GM19468 (cell line): ENCODE data around the gene NUMA1.

Source experiments
- ATAC-seq: cut with Tn5 transposase; IDR thresholded peaks from one replicate; pipeline ENCODE4 v1.9.1; 2021; ENCODE audit warnings: mild to moderate bottlenecking, moderate library complexity, moderate number of reproducible peaks; ENCODE audit not compliant: unreplicated experiment; ENCODE audit errors: extremely low read depth

NUMA1 gene

DNA sequence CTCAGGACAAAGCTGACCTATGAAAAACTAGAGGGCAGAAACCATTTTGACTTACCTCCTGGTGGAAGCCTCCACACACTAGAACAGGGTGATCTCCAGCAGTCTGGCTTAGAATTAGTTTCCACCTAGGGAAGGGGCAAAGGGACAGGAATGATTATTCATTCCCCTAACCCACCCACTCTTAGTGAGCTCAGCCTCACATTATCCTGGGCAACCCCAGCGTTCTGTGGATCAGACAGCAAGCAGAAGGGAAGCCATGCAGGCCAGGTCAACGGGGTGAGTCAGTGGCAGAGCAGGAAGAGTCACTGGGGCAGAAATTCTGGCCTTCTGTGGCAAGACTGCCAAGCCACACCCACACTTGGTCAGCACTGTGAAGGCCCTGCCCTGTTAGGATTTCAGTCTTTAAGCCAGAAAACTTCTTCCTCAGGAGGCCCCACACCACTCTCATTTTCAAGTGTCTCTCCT lies 10.5 kb downstream of the NUMA1 start:
- ATAC-seq: no peak

DNA sequence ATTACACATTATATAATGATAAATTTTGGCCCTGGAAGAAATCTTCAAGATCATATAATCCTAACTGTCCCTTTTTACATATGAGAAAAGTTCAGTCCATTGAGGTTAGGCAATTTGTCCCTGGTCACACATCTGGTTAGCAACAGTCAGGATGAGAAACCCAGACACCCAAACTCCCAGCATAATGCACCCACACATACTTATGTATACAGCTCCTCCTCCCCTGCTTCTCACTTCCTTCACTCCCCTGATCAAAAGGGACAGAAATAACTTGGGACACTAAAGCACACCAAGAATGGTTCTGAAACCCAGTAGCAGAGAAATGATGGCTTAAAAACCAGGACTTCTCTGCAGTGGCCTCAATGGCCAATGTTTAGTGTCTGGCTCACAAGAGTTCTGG lies 11.1 kb downstream of the NUMA1 start:
- no peak for ATAC-seq

DNA sequence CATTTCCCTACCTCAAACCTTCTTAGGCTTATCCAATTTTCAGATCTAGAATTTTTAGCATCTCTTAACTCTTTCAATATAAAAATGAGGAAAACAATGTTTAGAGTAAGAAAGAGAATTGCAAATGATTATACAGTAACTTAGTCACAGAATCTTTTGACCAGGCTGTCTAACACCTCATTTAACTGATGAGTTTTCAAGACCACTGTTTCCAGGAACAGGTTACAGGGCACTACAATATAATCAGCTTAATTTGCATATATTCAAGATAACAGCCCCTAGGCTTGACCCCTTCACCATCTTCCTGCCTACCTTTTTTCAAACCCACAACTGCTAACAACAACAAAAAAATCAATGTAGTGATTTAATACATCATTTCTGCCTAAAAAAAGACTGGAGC lies 12.7 kb downstream of the NUMA1 start:
- ATAC-seq: no peak

DNA sequence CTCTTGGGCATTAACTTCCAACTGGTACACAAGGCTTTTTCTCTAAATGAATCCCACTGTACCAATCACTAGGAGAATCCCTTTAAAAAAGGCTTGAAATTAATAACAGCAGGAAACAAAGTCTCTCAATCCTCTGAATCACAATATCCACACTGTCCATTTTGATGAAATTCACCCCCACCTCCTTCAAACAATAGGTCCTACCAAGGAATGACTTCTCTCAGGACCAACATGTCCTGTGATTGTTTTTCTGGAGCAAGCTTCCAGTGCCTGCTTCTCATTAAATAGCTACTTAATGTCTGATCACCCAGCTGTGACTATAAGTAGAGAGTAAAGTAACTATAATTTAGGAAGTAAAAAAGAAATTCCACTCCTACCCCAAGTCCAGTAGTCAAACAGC lies 13.1 kb downstream of the NUMA1 start:
- ATAC-seq: no peak

DNA sequence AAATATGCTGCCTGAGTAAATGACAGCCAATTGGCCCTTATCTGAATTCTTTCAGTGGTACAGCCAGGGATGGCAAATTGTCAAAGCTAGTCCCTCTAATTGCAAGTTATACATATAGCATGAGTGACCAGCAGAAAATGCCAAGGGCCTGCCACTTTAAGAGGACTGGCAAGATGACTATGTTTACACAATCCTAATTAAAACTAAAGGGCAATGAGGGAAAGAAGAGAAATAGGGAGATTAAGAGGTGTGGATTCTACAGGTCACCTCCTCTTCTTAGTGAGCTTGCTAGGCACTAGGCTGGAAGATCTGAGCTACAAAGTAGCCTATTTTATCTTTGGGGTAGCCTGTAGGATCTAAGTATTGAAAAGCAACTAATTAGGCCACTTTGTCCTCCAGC lies 13.5 kb downstream of the NUMA1 start:
- no peak for ATAC-seq

DNA sequence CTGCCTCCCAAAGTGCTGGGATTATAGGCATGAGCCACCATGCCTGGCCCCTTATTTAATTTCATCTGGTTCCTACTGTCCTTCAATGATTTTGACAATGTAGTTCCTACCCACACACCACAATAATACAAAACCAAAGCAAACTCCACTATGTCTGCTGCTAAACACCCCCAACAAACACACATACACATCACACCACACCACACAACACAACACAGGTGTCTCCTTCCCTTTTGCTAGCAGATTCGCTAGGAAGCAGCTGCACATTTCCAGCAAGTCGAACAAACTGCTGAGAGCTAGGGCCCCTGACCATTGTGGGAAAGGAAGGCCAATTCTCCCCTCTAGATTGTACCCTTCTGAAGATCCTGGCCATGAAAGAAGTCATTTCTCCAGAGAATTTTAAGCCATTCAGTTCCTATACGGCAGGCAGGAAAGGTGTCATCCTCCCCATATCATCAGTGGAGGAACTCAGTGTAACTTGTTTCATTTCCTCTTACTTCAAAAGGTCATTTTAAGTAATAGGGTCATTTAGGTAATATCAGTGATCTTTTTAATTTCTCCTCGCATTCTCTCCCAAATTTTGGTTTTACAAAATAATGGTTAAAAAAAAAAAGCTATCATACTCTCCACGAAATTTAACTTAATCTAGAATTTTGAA lies 18.5 kb downstream of the NUMA1 start:
- ATAC-seq: no peak

DNA sequence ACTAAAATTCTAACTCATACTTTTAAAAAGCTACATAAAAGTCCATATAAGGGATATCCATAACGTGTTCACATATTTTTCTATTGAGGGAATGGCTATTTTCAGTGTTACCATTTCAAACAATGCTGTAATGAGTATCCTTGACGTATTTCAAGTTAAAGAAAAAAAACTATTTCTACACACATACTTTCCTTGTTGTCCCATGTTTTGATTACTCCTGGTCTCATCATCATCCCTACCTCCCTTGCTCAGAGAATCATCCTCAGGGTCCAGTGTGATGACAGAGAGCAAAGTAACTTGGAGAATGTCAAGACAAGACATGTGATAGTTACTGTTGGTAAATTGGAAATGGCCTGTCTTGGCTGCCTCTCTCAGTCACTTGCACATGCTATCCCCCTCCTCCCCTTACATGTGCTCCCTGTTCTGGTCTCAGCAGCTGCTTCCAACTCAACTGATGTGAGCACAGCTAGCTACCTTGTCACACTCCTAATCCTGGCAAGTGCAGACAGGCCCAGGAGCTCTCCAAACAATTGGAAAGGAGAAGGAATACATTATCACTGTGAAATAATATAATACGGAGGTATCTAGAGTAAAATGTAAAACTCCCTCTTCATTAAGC lies 21.8 kb downstream of the NUMA1 start:
- ATAC-seq: no peak

DNA sequence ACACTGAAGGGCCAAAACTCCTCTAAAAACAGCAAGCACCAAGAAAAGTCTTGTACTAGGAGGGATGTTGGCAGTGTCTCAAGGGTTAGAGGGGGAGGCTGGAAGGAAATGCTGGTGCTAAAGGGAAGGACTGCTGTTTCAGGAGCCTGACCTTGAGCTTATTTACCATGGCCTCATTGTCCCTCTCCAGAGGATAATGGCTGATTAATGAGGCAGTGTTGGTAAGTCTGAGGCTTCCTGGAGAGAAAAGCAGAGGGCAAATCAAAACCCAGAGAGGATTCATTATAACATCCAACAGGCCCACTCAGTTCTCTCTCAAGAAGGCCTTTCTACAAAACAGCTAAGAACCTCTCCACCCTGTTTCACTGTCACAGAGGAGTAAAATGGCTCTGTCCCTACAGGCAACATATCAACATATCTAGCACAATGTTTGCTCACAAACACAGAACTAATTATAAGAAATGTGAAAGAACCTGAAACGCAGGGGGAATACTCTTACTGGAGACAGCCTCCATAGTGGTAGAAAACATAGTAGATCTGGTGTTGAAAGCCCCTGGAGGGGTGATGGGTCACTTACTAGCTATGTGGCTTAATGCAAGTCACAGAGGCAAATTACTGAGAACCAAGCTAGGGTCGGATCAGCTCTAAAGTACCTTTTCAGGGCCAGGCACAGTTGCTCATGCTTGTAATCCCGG lies 31.4 kb downstream of the NUMA1 start:
- no peak for ATAC-seq

DNA sequence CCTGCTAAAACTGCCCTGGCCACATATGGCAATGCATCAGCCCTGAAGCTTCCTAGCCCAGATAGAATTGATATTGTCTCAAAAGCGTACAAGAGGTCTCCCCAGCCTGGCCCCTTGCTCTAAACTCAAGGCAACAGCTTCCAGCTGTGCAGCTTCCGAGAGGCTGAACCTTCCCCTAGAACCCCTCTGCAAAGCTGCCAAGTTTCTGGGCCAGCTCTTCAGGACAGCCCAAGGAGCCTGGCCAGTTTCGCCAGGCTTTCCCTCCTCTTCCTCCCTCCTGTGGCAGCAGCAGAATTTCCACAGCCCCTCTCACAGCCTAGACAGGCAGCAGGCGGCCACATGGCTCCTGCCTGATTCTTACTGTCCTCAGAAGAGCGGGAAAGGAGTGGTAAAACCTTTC lies 34.5 kb downstream of the NUMA1 start:
- ATAC-seq: no peak

DNA sequence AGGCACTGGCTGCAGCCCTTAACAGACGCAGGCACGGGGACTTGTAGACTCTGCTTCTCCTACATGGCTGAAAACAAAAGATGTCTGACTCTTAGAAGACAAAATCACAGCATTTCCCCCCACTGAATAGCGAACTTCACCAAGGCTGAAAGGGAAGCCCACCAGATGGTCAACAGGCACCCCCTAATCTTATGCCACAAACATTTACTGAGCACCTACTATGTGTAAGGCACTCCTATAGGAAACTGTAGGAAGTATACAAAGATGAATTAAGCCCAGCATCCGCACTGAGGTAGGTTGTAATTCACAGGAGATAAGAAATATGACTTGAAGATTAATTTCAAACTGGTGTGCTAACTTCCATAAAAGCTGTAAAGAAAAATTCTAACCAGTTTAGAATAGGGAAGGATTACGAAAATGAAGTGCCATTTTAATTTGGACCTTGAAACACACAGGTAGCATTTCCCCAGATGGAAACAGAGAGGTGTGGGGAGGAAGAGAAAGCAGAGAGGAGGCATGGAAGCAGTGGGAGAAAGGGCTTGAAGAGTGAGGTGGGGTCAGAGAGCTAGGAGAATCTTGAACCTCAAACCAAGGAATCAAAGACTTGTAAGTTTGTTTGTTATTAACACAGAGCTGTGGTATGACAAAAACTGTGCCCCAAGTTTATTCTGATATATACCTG lies 38.1 kb downstream of the NUMA1 start:
- no peak for ATAC-seq

DNA sequence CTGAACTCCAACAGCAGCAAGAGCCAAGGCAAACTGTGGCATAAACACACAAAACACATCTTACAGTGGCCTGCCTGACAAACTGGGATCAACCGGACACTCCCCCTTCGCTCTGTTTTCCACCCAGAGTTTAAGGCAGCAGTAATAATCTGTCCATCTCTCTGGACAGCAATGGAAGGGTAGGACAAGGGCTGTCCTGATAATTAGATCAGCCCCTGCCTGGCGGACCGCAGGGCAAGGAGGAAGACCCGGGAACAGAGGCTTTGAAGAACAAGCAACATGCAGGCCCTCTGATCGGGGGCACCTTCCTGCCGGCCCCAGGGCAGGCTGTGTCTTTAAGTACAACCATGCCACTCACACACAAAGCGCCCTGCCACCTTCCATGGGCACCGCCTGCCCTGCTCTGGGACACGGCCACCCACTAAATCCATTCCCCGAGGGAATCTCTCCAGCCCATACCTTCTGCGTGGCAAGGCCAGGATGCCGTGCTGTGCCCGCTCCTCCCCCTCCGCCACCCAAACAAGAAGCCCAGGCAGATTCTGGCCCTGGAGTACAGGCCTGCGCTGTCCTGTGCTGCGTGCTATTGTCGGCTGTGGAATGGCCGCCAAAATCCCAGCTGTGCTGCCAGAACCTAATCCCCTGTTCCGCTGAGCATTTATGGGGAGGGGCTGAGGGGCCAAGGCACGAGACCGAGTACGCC lies 38.8 kb downstream of the NUMA1 start:
- ATAC-seq: no peak

DNA sequence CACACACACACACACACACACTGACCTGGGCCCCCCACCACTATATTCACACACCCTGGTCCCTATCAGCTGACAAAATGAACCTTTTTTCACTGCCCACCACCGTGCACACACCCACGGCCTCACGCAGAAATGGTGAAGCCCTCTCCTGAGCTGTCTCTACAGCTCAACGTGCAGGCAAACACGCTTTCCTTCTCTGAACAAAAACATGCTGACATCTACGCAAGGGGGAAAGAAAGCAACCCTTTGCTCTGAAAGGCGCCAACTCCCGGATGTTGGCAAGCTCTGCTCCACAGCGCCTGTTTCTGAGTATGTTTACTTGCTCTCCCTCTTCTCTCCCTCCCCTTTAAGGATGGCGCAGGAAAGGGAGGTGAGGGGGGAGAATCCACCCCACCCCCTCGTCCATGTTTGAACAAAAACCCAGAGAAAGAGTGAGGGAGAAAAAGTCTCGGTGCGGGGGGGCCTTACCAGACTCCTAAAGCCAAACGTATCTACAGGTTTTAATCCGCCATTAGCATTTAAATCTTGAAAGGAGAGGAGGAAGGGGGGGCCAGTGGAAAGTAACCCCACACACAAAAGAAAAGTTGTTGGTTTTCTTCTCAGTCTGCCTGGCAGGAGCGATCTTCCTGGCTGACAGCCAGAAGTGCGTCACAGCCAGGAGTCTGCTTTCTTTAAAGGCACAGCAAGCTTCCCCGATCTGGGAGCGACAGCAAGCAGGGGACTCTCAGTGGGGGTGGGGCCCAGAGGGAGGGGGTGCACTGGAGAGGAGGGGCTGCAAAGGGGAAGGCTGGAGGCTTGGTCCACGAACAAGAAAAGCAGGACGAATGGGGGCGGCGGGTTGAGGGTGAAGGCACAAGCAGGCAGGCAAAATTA lies 39.6 kb downstream of the NUMA1 start:
- no peak for ATAC-seq

DNA sequence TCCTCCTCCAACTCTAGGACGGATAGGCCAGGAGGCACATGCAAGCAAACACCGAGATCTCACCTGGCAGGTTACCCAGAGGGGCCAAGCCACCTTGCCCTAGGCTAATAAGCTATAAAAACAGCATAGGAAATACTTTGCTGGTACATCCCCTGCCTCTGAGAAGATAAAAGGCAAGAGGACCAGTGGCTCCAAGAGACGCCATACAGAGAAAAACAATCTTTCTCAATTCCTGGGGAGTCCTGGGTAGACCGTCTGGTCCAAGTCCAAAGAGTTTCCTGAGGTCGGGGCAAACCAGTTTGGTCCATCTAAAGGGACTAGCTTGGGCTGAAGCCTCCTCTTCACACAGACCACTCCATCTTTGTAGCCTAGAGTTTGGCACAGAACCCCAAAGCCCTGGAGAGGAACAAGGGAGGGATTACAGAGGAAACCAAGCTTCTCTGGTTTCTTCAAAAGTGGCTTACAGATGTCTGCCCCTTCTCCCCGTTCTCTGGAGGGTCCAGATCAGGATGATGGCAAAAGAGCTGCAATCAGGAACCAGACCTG lies 40.4 kb downstream of the NUMA1 start:
- ATAC-seq: no peak

DNA sequence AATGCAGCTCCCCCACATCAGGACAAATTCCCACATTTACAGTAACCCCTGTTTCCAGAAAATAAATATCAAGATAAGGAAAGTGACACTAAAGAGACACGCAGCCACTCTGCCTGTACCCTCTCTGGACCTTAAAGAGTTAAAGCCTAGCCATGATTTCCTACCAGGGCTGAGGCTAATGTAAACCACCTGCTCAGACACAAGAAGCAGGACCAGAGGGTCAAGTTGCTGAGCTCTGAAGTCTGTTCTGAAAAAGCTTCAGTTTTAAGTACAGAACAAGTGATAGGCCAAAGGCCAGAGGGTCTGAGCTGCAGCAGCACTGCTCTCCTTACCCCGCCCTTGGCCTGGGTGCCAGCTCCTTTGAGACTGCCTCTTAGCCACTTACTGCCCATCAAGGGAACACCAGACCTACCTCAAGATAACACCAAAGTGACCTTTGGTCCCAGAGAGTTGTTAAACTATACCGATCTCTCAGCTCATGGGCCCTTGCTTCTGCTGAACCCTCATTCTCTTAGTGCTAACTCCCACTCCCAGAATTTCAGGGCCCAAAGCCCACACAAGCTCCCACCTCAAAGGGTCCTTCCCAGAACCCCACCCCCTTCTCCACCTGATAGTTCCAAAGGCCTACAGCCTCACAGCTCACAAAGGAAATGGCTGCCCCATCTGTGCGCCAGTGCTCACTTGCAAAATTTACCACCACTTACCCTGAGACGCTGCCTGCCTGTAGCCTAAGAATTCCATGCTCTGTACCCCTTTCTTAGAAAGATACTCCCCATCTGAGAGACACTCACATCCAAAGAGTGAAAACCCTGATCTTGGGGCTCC lies 41.1 kb downstream of the NUMA1 start:
- ATAC-seq: no peak

DNA sequence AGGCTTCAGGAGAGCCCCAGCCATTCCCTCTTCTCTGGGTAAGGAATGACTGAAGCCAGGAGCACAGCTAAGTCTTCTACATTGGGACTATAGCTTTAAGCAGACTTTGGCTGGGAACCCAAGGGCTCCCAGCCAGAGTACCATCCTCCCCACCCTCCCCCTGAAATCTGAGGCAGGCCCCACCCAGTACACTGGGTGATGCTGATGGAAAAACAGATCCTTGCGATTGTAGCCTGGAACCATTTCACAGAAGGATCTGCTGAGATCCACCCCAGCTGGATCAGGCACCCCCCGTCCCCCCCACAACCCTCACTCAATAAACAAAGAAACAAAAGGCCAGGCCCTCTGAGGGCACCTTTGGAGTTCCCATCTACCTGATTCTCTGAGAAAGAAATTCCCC lies 41.9 kb downstream of the NUMA1 start:
- ATAC-seq: no peak

DNA sequence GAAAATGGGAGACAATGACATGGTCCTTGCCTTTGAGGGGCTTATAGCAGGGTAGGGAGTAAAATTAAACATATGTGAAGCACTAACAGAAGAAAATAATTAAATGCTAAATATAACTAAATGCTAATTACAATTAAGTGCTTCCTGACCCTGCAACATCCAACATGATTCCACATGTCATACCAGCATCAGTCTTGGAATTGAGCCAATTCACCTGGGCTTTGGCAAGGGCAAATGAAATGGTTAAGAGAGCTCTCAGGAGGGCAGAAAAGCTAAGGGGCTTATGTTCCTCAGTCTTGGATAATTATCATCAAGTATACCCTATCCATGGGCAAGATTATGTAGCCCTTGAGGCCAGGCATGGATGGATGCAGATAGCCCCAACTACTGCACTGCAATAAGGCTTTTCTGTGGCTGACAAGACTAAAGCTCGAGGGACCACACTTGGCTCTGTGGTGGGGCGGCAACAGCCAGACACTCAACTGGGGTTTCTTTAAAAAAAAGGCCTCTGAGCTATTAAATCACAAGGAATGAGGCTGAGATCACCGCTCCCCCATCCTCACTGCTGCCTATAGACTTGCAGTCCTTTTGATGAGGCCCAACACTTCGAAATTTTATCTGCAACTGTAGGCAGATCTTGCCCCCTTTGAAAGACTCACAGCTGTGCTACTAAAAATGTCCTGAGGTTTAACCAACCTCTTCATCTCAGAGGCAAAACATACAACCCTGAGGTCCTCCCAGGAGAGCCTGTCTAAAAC lies 42.6 kb downstream of the NUMA1 start:
- no peak for ATAC-seq

DNA sequence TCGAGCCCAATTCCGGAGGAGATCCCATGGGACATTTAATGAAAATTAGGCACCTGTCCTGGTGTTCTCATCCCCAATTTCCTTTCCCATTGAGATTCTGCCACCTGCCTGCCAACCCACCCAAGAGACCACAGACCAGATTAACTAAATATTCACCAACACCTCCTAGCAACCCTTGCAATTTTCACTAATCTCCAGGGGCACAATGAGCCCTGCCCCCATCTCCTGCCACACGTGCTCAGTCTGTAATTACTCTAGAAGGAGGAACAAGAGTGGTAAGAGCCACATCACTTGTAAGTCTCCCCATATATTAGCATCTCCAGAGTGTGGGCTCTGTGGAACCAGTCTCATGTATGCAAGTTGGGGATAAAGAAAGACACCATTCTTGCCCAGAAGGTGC lies 43.7 kb downstream of the NUMA1 start:
- no peak for ATAC-seq
